Stimulated activated CD4-positive, alpha-beta T cell treated with anti-CD3 and anti-CD28 coated beads, Interleukin-4, amount 100 ng/mL, for 1 hour (primary cell): ENCODE data around the gene SLC27A3.
A peak's percentile ranks its signal among the peaks of the same experiment; 100 is the strongest.
"Not testable (repeated sequence)": the region's sequence is repeated elsewhere in the genome, so short reads cannot be mapped to it uniquely, and the experiment has no call there.

ENCODE experiments used
- DNase-seq: peaks from one replicate; pipeline ENCODE4 v3.0.0-alpha.2; 2020

Gene SLC27A3

GRCh38 chr1:153782648-153783047 is 7.4 kb downstream of the SLC27A3 start:
- DNase-seq, result not testable (repeated sequence)

DNA sequence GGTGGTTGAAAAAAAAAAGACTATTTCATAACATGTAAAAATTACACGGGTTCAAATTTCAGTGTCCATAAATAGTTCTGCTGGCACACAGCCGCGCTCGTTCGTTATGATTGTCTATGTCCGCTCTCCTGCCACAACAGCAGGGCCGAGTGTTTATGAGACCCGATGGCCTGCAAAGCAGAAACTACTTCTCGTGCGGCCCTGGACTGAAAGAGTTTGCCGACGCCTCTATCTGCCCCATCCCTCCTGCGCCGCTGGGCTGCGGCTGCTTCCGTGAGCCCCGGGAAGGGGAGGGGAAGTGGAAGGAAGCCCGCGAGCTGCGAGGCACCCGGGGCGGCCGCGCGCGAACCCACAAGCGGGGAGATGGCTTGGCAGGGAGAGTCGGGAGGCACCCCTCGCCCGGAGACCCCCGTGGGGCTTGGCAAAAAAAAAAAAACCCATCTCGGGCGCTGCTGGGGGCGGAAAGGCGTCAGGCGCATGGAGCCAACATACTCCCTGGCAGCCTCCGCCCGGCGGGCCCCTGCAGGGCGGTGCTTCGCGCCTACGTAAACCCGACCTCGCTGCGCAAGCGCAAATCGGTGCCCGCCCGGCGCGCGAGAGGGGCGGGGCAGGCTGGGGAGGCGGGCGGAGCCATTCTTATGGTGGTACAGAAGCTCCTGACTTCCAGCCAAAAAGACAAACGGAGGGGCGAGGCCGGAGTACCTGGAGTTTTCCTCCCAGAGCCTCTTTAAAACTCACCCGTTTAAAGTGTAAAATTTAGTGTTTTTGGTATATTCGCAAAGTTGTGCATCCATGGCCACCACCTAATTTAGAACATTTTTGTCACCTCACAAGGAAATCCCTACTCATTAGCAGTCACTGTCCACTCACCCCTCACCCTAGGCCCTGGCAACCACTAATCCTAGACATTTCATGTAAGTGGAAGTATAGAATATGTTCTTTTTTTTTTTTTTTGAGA is 8.3 kb downstream of the SLC27A3 start:
- DNase-seq, result peak; percentile 91

- no peak for DNase-seq
These were observed 11.0 kb downstream of the SLC27A3 start for GRCh38 chr1:153786038-153786790.

DNA sequence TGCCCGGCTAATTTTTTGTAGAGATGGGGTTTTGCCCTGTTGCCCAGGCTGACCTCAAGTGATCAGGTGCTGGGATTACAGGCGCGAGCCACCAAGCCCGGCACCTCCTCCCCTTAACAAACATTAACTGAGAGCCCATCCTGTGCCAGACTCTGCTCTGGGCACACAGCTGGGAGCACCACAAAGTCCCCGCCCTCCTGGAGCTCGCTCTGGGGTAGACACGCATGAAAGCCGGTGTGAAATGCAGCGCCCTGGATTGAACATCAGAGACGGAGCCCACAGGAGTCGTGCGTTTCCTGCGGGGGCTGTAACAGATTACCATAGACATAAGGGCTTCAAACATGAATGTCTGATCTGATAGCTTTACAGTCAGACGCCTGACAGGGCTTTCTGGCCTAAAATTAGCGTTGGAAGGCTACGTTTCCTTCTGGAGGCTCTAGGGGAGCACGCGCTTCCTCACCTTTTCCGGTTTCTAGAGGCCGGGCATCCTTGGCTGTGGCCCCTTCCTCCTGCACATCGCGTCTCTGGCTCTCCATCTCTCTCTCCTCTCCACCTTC is 14.3 kb downstream of the SLC27A3 start:
- no peak for DNase-seq

DNA sequence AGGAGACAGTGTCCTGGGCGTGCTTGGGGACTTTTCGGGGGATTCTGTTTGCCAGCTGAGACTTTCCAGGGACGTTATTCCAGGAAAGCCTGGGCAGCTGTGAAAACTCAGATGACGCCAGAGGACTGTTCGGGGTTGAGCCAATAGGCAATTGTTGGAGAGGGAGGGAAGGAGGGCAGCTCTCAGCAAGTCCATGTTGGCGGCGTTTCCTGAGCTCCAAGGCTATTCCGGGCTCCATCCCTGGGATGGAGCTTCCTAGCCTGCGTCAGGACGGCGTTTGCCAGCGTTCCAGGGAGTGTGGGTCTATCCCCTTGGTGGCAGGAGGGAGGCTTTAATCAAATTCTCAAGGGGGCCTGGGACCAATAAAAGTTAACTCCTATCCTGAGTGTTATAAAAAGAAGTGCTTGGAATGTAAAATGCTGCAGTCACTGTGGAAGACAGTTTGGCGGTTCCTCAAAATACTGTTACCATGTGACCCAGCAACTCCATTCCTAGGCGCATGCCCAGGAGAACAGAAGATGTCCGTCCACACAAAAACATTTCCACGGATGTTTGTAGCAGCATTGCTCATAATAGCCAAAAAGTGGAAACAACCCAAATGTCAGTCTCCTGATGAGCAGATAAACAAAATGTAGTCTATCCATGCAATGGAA is 15.2 kb downstream of the SLC27A3 start:
- DNase-seq, result no peak

DNA sequence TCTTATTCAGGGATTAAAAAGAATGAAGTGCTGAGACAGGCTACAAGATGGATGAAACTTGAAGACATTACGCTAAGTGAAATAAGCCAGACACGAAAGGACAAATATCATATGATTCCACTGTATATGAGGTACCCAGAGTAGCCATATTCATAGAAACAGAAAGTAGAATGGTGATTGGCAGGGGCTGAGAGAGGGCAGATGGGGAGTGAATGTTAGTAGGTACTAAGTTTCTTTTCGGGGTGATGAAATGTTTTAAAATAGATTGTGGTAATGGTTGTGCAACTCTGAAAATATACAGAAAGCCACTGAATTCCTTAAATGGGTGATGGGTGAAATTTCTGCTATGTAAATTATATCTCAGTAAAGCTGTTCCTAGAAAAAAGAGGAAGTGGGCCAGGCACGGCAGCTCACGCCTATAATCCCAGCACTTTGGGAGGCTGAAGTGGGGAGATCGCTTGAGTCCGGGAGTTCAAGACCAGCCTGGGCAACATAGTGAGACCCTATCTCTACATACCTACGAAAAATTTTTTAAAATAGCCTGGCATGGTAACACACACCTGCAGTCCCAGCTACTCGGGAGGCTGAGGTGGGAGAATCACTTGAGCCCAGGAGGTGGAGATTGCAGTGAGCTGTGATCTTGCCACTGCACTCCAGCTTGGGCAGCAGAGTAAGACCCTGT is 15.9 kb downstream of the SLC27A3 start:
- DNase-seq, result no peak

DNA sequence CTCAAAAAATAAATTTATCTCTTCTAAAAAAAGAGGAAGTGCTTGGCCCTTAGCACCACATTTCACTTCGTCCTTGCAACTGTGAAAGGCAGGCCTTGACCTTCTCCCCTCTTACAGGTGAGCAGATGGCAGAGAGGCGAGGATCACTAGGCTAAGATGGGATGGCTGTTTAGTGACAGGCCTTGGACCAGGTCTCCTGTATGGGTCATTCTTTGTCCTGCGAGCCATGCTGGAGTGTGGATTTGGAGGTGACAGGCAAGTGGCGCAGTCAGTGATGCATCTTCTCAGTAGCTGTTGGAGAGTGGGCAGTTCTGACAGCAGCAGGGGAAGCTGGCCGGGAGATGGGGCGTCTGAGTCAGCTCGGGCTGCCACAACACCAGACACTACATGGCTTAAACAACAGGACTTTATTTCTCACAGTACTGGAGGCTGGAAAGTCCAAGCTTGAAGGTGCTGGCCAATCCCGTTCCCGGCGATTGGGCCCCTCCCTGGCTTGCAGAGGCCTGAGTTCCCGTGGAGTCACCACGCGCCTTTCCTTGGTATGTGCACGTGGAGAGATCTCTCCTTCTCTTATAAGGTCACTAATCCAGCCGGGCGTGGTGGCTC is 16.5 kb downstream of the SLC27A3 start:
- no peak for DNase-seq

- no peak for DNase-seq
These were observed 17.4 kb downstream of the SLC27A3 start for GRCh38 chr1:153792631-153793041.

GRCh38 chr1:153793261-153793972 is 18.2 kb downstream of the SLC27A3 start:
- DNase-seq, result no peak

- no peak for DNase-seq
These were observed 18.9 kb downstream of the SLC27A3 start for GRCh38 chr1:153793973-153794615.

DNA sequence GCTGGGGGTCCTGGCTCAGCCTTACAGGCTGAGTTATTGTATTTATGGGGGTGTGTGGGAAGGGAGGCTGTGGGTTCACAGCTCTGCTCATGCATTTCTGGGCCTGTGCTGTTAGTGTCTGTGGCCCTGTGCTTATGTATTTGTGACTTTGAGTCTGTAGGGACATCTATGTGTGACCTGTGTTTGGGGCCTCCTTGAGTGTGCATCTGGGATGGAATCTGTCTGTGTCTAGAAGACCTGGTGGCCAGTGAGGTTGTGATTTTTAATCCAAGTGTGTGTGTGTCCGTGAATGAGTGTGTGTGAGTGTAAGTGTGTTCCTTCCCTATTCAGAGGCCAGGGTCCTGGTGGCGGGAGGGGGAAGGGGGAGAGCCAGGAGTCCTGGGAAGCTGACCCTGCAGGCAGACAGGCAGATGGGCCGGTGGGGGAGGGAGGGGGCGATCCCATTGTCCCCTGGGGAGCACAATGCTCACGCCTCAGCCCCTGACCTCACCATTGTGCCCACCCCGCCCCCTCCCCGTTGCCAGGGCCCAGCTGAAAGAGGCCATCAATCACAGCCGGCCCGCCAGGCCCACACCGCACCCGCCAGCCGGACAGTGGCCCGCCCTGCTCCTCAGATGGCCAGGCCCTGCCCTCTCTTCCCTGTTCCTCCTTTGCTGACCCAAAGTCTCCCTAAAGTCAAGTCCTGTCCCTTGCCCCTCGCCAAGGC is 19.6 kb downstream of the SLC27A3 start:
- no peak for DNase-seq

GRCh38 chr1:153795330-153795837 is 20.2 kb downstream of the SLC27A3 start:
- no peak for DNase-seq

- no peak for DNase-seq
These were observed 21.0 kb downstream of the SLC27A3 start for GRCh38 chr1:153795934-153796785.

GRCh38 chr1:153796786-153797659 is 21.8 kb downstream of the SLC27A3 start:
- peak; percentile 80 for DNase-seq

GRCh38 chr1:153798468-153798780 is 23.2 kb downstream of the SLC27A3 start:
- DNase-seq, result no peak

- DNase-seq, result no peak
These were observed 23.8 kb downstream of the SLC27A3 start for GRCh38 chr1:153799016-153799415.

DNA sequence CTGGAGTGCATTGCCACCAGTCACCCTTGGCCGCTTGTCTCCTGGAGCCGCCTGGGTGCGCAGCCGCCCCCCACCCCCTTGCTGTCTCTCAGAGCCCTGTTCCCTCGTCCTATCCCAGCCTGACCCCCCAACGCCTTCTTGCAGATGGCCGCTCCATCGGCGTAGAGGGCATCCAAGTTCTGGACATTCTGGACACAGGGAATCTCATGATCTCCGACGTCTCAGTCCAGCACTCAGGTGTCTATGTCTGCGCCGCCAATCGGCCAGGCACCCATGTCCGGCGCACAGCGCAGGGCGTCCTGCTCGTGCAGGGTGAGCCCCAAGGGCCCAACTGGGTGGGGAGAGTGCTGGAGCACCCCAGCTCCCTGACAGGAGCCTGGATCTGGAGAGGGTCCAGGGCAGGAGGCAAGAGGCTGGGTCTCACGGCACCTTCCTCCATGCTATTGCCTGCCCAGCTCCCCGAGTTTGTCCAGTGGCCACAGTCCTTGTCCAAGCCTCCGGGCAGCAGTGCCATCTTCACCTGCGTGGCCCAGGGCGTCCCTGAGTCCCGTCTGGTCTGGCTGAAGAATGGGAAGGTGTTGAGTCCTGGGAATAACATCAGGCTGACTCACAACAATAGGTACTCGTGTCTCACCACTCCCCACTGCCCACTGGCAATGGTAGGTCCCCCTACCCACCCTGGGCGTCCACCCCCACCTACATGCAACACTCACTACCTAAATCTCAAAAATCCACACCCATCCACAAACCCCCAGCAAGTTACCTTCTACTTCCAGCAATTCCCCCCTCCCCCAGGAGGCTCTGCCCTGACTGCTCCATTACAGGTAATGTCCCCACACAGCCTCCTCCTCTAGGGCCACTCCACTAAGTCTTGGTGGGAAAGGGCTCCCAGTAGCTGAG is 24.6 kb downstream of the SLC27A3 start:
- no peak for DNase-seq
